ENCODE results near the gene NARS2. TPM values are rescaled to one million over a fixed set of nuclear protein-coding genes. Genes with fewer than 3 reads are reported as not detected.

The NARS2 gene
- total and polyA plus RNA-seq, 9 of the 15 experiments (the other 6 are each of a cell fraction or from before 2014, with no cell fraction given), result 26.8 to 48.0 (median 34.2) TPM

- TF ChIP-seq TEAD2 (tag; IDR thresholded peaks at IDR 0.05) (no peak), STAT5A (IDR thresholded peaks at IDR 0.05; ENCODE audit: borderline replicate concordance, low read length) (no peak), GATAD2A (IDR thresholded peaks at IDR 0.05) (peak; percentile 70; the same call in 1 of the 2 replicates), NR4A1 (CRISPR knock-in tag; IDR thresholded peaks at IDR 0.05) (no peak), NR4A1 (tag; IDR thresholded peaks at IDR 0.05) (peak; percentile 69; the same call in 1 of the 2 replicates), XRCC4 (IDR thresholded peaks at IDR 0.05; ENCODE audit: extremely low read depth, insufficient read depth, insufficient read length) (no peak), FIP1L1 (IDR thresholded peaks at IDR 0.05; ENCODE audit: low read depth, low read length, poor library complexity, severe bottlenecking) (no peak), SAFB (IDR thresholded peaks at IDR 0.05; ENCODE audit: borderline replicate concordance, low read depth, low read length) (no peak), ELK3 (CRISPR knock-in tag; IDR thresholded peaks at IDR 0.05) (no peak), ZNF165 (CRISPR knock-in tag; IDR thresholded peaks at IDR 0.05; ENCODE audit: borderline replicate concordance) (no peak), ZNF583 (CRISPR knock-in tag; IDR thresholded peaks at IDR 0.05) (0 out of 2 replicates have a peak, but pooled peaks have one; percentile 36), ELF1 (tag; IDR thresholded peaks at IDR 0.05) (no peak), GTF2E2 (tag; IDR thresholded peaks at IDR 0.05) (peak; percentile 52; the same call in 1 of the 2 replicates), SRF (CRISPR knock-in tag; IDR thresholded peaks at IDR 0.05) (peak in 1 of 2 experiments; percentile 13; a peak in 1 of 4 replicates), ZZZ3 (IDR thresholded peaks at IDR 0.05) (no peak), THRA (IDR thresholded peaks at IDR 0.05) (no peak), SIN3A (IDR thresholded peaks at IDR 0.05; ENCODE audit: borderline replicate concordance in 2 of 2, control insufficient read depth in 1 of 2, low read depth in 2 of 2, low read length in 2 of 2) (peak; percentile 67 to 68; a peak in 2 of 4 replicates), SNIP1 (IDR thresholded peaks at IDR 0.05; ENCODE audit: low read depth) (no peak), SUPT5H (IDR thresholded peaks at IDR 0.05) (peak; percentile 62), TEAD1 (CRISPR knock-in tag; IDR thresholded peaks at IDR 0.05) (peak in 1 of 2 experiments; percentile 52; a peak in 1 of 4 replicates), SMARCE1 (IDR thresholded peaks at IDR 0.05) (peak; percentile 62; the same call in 1 of the 2 replicates), TCF3 (CRISPR knock-in tag; IDR thresholded peaks at IDR 0.05) (no peak), SMAD3 (CRISPR knock-in tag; conservative IDR thresholded peaks at IDR 0.05) (no peak), MTA2 (IDR thresholded peaks at IDR 0.05; ENCODE audit: low read depth) (peak; percentile 10; the same call in 1 of the 2 replicates), IRF2 (CRISPR knock-in tag; IDR thresholded peaks at IDR 0.05) (no peak), ARHGAP35 (IDR thresholded peaks at IDR 0.05; ENCODE audit: partially characterized antibody) (no peak), HDAC6 (IDR thresholded peaks at IDR 0.05; ENCODE audit: low read depth, low read length) (no peak), MYNN (IDR thresholded peaks at IDR 0.05) (0 out of 2 replicates have a peak, but pooled peaks have one; percentile 32), MYNN (CRISPR knock-in tag; IDR thresholded peaks at IDR 0.05) (no peak)
Observed at GRCh38 chr11:78416285-78417174, 158.1 kb downstream of the NARS2 start (continued).

Measured in K562 (cell line).